GM23248 (cell line): ENCODE results near the gene GVQW3.

Experiments used
- EZH2 ChIP-seq: fragments of 200-600 bp; sonication (generic); IDR thresholded peaks from 2 replicates; pipeline ENCODE4 v1.6.1; 2018; ENCODE audit warnings: antibody characterized with exemption, mild to moderate bottlenecking; ENCODE audit not compliant: insufficient read depth, poor library complexity, severe bottlenecking
- EZH2phosphoT487 ChIP-seq: fragments of 200-600 bp; sonication (generic); IDR thresholded peaks from 2 replicates; pipeline ENCODE4 v1.6.1; 2018; ENCODE audit warnings: antibody characterized with exemption, moderate library complexity, mild to moderate bottlenecking, low read depth; ENCODE audit not compliant: insufficient read depth

DNA sequence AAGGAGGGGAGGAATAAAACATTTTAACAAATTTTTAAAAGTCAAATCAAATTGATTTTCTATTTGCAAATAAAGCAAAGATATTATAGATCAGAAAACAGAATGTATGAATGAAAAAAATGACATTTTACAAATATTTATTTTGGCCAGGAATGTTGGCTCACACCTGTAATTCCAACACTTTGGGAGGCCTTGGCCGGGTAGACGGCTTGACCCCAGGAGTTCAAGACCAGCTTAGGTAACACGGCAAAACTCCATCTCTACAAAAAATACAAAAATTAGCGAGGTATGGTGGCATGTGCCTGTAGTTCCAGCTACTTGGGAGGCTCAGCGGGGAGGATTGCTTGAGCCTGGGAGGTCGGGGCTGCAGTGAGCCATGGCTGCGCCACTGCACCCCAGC is 18.4 kb upstream of the GVQW3 start:
- TF ChIP-seq EZH2, result no peak
- TF ChIP-seq EZH2phosphoT487, result no peak
